Endothelial cell of hepatic sinusoid (primary cell): Measurements from ENCODE around the gene KRTAP10-10.
"Not testable (repeated sequence)": the region's sequence is repeated elsewhere in the genome, so short reads cannot be mapped to it uniquely, and the experiment has no call there.

ENCODE experiments used
- in situ Hi-C: cut with HindIII; loops from 2 replicates; pipeline ENCODE4 v1.10.0; 2017; ENCODE audit warnings: low sequenced_read_pairs

The KRTAP10-10 gene

GRCh38 chr21:44637018-44637850 lies at the start of gene KRTAP10-10:
KRTAP10-10 (plus strand) TSS chr21:44637356; CDS start chr21:44637418, 62 bp downstream.
- in situ Hi-C loops: no loop called here

- in situ Hi-C loops: no loop called here
Measured at GRCh38 chr21:44589094-44589493, 48.1 kb upstream of the KRTAP10-10 start.

- in situ Hi-C loops: no loop called here
Measured at GRCh38 chr21:44589586-44590305, 47.4 kb upstream of the KRTAP10-10 start.

GRCh38 chr21:44590311-44590721 lies 46.8 kb upstream of the KRTAP10-10 start:
- in situ Hi-C loops: no loop called here

GRCh38 chr21:44590897-44591800 lies 46.0 kb upstream of the KRTAP10-10 start:
- in situ Hi-C loops: not testable (repeated sequence)

GRCh38 chr21:44591801-44592130 lies 45.4 kb upstream of the KRTAP10-10 start:
- in situ Hi-C loops: not testable (repeated sequence)

- in situ Hi-C loops: no loop called here
Measured at GRCh38 chr21:44592446-44593311, 44.5 kb upstream of the KRTAP10-10 start, which contains the start of gene KRTAP10-6. KRTAP10-6 (minus strand) TSS chr21:44592505; CDS start chr21:44592484, 21 bp downstream.

- in situ Hi-C loops: no loop called here
Measured at GRCh38 chr21:44593598-44594405, 43.4 kb upstream of the KRTAP10-10 start.

- in situ Hi-C loops: no loop called here
Measured at GRCh38 chr21:44594406-44594916, 42.7 kb upstream of the KRTAP10-10 start.

GRCh38 chr21:44595524-44595923 lies 41.6 kb upstream of the KRTAP10-10 start:
- in situ Hi-C loops: no loop called here

- in situ Hi-C loops: no loop called here
Measured at GRCh38 chr21:44596068-44596725, 41.0 kb upstream of the KRTAP10-10 start.

- in situ Hi-C loops: no loop called here
Measured at GRCh38 chr21:44598061-44598460, 39.1 kb upstream of the KRTAP10-10 start.

GRCh38 chr21:44599264-44600029 lies 37.7 kb upstream of the KRTAP10-10 start:
- in situ Hi-C loops: no loop called here

GRCh38 chr21:44600118-44600978 lies 36.8 kb upstream of the KRTAP10-10 start, which contains the start of gene KRTAP10-7:
KRTAP10-7 (plus strand) TSS chr21:44600597; CDS start chr21:44600622, 25 bp downstream.
- in situ Hi-C loops: not testable (repeated sequence)

- in situ Hi-C loops: not testable (repeated sequence)
Measured at GRCh38 chr21:44601091-44601490, 36.1 kb upstream of the KRTAP10-10 start.

GRCh38 chr21:44601596-44602462 lies 35.3 kb upstream of the KRTAP10-10 start:
- in situ Hi-C loops: no loop called here
